Inferior parietal cortex (tissue), 1 donor: ENCODE results near the gene ADAM15.
A peak's percentile ranks its signal among the peaks of the same experiment; 100 is the strongest.

Source experiments
- DNase-seq: peaks from one replicate; pipeline ENCODE4 v3.0.0-alpha.2; 2016; ENCODE audit errors: extremely low spot score

Gene ADAM15

DNA sequence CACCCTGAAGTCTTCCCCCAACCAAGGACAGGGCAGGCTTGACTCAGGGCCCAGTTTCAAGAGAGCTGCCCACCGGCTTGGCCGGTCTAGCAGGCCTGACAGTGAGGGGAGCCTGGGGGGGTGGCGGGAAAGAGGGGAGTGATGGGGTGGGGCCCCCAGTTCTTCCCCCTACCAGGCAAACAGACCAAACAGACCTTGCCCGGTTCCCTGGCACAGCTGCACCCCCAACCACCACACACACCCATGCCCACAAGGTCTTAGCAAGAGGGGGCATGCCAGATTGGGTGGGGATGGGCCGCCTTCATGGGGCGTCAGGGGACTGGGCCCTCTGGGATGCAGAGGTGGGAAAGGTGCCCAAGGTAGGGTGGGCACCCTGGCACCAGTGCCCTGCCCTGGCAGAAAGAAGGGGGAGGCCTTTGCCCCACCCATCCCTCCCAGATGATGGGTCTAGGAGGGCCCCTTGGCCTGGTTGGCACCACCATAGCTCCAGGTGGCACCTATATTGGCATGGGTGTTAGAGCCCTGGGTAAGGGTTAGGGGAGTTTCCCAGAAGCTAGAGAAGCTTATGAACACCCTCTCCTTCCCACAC, 39.6 kb upstream of the ADAM15 start:
- DNase-seq: no peak

DNA sequence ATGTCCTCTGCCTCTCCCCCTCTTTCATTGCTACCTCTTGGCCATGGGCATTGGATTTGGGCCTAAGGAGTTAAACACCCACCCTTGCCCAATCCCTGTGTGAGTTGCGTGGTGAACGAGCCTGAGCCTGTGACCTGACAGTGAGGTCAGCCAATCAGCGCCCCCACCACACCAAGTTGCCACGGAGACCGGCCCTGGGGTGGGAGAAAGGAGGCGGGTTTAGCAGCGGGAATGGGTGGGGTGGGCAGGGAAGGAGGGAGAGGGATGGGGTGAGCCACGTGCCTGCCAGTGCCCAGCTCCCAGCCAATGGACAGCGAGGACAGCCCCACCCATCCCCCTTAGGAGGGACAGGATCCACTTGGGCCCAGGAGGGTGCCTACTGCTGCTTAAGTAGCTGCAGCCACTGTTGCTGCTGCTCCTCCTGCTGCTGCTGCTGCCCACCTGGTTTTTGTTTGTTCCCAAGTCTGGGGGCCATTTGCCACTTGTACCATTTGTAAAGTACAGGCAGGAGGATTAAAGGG, 39.0 kb upstream of the ADAM15 start:
- DNase-seq: peak; percentile 60

DNA sequence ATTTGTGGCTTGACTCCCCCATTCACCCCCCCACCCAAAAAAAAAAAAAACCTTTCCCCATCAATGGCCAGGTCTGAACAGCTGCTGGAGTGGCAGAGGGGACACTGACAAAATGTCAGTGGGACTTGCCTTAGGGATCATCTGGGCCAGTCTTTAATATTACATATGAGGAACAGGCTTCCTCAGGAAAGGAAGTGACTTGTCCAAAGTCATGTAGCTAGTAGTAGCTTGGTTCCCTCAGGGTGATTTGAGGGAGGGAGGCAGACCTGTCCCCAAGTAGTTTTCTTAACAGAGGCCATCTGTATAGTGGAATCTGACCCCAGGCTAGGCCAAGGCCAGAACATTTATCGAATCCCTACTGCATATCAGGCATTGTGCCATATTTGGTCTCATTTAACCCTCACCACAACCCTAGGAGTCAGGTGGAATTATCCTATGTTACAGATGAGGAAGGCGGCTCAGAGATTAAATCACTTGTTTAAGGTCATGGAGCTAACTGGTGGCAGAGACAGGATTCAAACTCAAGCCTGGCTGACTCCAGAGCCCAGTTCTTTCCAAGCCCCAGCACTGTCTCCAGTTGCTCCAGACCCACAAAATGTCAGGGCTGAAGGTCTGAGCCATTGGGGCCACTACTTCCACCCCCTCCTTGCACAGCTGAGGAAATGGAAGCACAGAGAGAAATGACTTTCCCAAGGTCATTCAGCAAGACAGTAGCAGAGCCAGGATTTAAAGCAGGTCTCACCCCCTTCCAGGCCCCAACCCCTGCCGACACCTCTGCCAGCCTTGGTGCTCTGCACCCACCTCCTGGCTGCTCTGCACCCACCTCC, 38.1 kb upstream of the ADAM15 start:
- DNase-seq: no peak

DNA sequence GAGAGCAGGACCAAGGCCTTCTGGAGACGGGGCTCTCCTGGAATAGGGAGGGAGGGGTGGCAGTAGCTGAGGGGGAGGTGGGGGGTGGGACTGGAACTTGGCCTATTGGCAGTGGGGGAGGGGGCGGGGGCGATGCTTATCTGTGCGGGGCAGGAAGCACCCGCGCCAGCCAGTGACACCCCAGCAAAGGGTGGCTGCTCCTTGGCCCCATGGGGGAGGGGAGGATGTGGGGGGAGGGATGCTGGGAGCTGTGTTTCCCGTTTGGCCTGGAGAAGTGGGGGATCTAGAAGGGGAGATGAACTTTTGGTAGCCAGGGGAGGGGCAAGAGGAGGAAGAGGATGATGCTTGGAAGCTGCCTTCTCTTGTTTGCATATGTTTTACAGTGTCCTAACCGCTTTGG, 37.5 kb upstream of the ADAM15 start:
- DNase-seq: no peak

DNA sequence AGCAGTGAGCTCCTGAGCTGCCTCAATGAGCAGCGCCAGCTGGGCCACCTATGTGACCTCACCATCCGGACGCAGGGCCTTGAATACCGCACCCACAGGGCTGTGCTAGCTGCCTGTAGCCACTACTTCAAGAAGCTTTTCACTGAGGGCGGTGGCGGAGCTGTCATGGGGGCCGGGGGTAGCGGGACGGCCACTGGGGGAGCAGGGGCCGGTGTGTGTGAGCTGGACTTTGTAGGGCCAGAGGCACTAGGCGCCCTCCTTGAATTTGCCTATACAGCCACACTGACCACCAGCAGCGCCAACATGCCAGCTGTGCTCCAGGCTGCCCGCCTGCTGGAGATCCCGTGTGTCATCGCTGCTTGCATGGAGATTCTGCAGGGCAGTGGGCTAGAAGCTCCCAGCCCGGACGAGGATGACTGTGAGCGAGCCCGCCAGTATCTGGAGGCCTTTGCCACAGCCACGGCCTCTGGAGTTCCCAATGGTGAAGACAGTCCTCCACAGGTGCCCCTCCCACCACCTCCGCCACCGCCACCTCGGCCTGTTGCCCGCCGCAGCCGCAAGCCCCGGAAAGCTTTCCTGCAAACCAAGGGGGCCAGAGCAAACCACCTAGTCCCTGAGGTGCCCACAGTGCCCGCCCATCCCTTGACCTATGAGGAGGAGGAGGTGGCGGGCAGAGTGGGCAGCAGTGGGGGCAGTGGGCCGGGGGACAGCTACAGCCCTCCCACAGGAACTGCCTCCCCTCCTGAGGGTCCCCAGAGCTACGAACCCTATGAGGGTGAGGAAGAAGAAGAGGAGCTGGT, 36.2 kb upstream of the ADAM15 start:
- no peak for DNase-seq

DNA sequence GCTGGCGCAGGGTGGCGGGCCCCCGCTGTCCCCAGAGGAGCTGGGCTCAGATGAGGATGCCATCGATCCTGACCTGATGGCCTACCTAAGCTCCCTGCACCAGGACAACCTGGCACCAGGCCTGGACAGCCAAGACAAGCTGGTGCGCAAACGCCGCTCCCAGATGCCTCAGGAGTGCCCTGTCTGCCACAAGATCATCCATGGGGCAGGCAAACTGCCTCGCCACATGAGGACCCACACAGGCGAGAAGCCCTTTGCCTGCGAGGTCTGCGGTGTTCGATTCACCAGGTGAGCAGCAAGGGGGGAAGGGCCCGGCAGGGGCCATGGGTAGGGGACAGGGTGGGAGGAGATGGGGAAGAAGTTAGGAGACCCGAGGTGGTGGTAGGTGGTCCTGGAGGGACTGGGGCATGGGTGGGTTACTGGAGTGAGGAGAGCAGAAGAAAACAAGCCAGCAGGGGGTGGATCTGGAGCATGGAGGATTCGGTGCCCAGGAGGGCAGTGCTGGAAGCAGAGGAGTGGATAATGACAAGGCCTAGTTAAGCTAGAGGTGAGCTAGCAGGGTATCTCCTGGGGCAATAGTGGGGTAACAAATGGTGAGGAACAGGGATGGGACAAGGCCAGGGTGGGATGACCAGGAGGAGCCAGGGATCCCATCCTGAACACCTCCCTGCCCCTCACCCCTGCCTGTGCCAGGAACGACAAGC, 35.4 kb upstream of the ADAM15 start:
- no peak for DNase-seq

DNA sequence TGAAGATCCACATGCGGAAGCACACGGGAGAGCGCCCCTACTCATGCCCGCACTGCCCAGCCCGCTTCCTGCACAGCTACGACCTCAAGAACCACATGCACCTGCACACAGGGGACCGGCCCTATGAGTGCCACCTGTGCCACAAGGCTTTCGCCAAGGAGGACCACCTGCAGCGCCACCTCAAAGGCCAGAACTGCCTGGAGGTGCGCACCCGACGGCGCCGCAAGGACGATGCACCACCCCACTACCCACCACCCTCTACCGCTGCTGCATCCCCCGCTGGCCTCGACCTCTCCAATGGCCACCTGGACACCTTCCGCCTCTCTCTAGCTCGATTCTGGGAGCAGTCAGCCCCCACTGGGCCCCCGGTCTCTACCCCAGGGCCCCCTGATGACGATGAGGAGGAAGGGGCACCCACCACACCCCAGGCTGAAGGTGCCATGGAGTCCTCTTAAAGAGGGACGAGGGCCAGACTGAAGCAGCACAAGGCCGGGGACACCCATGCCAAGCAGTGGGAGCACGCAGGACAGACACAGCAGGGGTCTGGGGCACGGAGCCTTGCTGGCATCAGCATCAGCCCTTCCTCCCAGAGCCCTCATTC, 34.8 kb upstream of the ADAM15 start:
- DNase-seq: no peak

DNA sequence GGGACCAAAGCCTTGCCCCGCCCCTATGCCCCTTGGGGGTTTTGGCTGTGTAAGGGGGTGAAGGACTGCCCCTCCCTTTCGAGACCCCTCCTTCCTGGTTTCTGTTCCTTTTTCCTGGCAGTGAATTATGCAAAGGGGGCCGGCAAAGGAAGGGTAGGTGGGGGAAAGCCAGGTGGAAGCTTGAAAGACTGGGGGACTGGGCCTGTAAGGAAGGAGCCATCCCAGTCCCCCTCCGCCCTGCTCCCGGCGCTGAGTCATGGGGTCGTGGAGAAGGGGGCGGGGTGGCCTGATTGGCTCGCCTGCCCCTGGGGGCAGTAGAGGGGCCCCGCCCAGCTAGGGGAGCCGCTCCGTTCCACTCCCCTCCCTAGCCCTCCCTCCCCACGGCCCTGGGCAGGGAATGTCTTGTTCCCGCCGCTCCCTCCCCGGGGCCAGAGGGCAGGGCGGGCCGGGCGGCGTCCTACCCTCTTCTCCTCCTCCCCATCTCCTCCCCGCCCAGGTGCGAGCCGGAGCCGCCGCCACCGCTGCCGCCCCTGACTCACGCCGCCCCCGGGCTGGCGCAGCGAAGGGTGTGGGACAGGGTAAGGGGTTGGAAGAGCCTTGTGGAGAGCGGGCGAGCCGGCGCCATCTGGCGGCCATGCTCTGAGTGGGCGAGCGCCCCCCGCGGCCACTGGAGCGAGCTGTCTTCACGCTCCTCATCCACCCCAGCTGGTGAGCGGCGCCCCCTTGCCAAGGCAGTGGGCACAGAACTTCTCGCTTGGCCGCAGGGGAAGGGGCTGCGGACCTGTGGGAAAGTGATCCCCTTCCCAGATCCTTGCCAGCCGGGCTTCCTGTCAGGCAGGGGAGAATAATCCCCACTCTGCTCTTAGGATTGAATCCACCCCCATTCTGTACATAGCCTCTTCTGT, 33.8 kb upstream of the ADAM15 start:
- peak; percentile 84 for DNase-seq

DNA sequence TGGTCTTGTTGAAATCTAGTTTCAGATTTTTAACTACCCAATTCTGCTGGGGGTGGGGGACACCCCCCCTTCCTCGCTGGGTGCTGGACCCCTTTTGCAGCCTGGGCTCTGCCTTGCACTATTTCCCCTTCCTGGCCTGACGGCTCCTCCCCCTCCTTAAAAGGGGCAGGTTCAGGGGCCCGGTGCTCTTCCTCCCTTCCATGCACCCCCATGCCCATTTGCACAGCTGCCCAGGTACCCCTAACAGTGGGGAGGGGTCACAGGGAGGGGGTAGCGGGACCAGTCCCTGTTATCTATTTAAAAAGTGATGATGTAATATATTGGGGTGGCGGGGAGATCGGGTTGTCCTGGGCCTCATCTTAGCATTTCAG, 33.2 kb upstream of the ADAM15 start:
- no peak for DNase-seq

DNA sequence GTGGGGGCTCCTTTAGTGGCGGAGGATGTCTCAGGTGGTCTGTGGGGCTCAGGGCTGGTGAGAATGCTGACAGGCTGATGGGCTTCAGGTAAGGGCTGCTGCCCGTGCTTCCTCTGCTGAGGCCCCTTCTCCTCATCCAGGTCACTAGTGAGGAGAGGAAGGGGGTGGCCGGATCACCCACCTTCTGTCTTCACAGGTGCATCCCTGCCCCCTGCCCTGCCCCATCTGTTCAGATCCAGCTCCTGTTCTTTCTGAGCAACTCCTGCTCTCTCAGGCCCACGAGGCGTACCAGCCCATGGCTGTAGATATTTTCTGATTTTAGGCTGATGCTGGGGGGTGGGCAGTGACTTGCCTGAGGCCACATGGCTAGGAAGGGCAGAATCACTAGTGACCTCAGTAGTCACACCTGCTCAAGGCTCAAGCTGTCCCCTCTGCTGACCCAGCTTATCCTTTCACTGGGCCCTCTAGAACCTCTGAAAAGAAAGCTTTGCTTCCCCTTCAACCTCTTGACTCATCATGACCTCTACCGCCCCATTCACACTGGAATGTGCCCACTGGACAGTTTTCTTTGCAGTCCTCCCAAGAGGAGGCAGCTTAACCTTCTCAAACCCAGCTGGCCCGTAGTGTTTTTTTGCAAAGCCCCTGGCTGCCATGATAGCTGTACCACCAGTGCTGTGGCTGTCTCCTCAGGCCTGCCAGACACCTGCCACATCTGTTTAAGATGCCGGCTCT, 32.3 kb upstream of the ADAM15 start:
- no peak for DNase-seq

DNA sequence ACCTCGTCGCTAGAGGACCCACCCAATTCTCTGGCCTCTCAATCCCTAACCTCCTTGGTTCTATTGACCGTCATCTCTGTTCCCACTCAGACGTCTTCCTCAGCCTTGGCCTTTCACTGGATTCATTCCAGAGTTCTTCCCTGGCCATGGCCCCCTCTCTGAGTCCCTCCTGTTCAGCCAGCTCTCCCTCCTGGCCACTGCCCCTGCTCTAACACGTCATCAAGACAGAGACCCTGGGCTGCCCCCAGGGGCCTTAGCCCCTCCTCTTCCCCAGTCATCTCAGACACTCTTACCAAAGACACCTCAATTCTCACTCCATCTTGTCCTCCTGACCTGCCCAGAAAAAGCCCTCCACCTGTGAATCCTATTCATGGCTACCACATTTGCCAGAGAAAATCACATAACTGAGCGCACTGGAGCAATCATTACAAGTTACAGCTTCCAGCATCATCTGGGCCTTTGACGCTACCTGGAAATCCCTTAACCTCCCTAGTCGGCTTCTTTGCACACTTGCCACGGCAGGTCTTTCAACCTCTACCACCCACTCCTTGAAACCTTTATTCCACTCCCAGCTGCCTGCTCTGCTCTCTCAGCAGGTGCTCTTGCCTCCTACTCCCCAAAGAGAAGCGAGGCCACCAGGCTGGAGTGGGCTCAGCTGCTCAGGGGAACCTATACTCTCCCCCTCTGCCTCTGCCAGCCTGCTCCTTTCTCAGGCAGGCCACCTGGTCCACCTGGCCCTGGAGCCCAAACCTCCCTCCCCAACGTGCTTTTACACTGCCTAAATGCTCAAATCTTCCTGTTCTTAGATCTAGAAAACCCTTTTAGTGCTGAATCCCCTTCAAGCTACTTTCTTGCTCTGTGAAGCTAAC, 31.5 kb upstream of the ADAM15 start:
- DNase-seq: no peak

DNA sequence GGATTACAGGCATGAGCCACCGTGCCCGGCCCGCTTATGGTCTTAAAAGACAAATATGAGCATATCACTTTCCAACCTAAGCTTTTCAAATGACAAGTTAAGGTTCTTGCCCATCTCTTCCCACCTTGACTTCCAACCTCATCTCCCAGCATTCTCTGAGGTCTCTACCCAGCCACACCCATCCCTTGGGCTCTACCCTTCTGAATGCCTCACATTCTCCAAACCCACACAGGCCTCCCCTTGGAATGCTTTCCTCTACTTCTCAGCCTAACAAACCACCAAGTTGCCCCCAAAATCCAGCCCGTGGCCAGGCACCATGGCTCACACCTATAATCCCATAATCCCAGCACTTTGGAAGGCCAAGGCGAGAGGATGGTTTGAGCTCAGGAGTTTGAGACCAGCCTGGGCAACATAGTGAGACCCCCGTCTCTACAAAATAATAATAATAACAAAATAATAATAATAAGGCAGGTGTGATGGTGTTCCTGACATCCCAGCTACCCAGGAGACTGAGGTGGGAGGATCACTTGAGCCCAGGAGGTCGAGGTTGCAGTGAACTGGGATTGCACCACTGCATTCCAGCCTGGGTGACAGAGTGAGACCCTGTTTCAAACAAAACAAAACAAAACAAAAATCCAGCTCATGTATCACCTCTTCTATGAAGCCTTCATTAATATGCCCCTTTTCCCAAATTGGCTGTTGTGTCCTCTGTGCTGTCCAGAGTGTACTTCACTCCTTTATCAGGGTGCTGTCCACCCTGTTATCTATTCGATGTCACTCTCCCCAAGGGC, 28.8 kb upstream of the ADAM15 start:
- DNase-seq: no peak

DNA sequence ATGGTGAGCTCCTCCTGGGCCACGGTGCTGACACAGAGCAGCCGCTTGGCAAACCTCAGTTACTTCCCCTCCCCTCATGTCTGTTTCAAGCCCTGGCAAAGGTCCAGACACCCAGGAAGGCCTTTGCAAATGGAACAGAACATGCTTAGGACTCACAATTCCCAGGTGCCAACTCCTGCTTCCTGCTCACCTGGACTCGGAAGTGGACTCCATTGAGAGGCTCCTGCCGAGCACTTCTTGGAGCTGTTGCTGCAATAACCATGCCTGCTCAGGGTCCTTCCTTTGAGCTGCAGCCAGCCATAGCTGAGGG, 28.2 kb upstream of the ADAM15 start:
- no peak for DNase-seq

DNA sequence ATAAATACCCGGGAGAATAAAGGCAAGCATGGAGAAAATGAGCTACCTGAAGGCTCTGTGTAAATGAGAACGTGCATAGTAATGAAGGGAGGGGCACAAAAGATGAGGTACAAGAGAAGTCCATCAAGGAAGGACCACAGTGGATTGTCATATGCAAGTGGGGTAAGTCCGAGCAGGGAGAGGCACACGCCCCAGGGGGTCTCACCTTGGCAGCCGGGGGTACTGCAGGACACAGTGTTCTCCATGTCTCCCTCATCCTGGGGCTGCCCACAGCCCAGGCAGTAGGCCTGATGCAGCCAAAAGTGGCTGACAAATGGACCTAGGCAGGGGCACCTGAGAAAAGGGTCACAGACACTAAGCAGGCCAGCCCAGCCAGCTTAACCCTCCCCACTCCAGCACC, 27.5 kb upstream of the ADAM15 start:
- DNase-seq: no peak

DNA sequence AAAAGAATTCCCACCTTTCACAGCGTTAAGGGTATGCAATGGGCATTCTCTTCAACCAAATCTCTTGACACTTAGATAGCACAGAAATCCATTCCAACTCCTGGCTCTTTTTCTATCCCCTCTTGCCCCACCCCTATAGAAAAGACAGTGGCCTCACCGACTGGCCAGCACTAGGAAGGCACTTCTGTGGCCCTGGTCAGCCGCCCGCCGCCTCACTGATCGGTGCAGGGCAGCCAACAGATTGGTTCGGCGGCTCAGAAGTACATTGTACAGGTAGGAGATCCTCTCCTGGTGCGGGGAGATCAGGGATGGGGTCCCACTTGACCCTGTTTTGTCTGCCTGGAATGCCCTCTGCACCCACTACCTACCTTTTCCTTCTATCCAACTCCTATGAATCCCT, 26.8 kb upstream of the ADAM15 start:
- DNase-seq: no peak

DNA sequence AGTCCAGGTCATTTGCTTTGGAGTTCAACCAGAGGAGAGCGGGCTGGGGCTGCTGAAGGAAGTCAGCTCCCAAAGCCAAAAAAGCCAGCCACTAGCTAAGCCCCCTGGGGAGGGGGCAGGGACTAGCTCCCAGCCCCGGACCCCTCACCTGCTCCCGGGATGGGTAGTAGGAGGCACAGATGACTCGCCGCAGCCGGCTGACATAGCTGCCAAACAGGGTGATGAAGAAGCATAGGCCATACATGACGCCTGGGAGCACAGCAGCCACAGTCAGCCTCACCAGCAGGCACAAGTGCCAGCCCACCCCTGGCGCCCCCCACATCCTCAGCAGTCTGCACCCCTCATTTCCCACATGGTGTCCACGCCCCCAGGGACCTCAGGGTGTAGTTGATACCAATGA, 25.0 kb upstream of the ADAM15 start:
- DNase-seq: no peak

DNA sequence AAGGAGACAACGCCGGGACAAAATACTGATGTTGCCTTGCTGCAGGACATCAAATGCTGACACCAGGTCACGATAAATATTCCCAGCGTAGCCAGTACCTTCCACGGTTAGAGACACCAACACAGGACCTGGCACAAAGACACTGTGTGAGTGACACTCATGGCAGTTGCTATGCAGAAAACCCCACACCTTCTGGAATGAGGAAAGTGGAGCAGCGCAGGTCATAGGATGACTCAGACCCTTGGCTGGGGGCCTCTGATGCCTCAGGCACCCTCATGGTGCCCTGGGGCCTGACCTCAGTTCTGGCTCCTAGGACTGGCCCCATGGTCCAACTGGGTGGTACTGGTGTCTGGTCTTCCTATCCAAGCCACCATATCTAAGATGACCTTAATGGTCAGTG, 24.5 kb upstream of the ADAM15 start:
- no peak for DNase-seq

DNA sequence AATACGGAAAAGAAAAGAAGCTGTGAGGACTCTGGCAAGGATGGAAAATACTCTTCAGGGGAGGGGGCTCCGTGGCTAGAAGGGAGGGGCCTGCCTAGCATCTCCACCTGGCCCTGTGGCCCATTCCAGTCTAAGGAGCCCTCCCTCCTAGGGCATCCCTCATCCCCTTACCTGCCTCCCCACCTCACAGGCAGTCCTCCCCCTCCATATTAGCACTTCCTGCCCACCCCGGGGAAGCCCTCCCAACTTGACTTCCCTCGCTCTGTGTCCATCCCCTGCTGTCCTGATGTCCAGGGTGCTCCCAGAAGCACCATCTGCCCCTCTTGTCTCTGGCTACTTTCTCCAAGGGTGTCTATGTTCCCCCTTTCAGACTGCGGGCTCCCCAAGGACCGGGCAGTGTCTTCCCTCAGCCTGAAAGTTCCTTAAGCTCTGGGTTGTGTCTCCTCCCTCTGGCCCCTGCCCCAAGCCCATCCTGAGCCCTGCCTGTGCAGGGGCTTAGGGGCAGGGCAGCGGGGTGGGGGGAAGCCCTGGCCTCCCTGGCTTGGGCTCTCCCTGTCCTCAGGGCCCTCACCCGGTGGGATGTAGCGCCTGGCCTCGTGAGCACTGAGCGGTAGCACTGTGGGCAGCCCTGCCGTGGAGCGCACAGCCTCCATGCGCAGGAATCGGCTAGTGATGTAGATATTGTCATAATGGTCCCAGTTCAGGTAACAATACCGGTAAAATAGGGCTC, 21.4 kb upstream of the ADAM15 start:
- DNase-seq: no peak
